Measurements from ENCODE around the gene TRIM71. TPM values are rescaled to one million over a fixed set of nuclear protein-coding genes. Genes with fewer than 3 reads are reported as not detected.

The TRIM71 gene
- total and polyA plus RNA-seq, 2 of the 13 experiments (the other 11 are each of a cell fraction or from before 2014, with no cell fraction given): 21.7 to 76.9 TPM

DNA sequence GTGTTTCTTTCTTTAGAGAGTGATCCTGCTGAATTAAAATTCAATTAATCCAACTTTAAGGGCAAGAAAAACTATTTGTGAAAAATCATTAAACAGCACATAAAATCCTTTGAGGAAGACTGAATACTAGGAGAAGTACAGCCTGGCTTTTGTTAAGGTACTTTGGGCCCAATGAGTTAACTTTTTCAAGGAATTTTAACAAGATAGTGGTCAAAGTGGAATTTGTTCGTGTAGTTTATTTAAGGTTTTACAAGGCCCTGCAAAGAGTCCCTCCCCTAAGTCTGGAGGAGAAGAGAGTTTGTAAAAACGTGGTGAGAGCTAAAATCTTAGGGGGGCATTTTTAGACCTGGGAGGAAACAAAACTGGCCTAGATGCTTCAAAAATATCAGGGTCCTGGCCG lies 26.0 kb upstream of the TRIM71 start (continued):
- no peak for TF ChIP-seq STAT5B (CRISPR knock-in tag; IDR thresholded peaks at IDR 0.05)
- no peak for TF ChIP-seq NR2F2 (IDR thresholded peaks at IDR 0.05; ENCODE audit: borderline replicate concordance, low read depth)
- TF ChIP-seq, protein P1, sequence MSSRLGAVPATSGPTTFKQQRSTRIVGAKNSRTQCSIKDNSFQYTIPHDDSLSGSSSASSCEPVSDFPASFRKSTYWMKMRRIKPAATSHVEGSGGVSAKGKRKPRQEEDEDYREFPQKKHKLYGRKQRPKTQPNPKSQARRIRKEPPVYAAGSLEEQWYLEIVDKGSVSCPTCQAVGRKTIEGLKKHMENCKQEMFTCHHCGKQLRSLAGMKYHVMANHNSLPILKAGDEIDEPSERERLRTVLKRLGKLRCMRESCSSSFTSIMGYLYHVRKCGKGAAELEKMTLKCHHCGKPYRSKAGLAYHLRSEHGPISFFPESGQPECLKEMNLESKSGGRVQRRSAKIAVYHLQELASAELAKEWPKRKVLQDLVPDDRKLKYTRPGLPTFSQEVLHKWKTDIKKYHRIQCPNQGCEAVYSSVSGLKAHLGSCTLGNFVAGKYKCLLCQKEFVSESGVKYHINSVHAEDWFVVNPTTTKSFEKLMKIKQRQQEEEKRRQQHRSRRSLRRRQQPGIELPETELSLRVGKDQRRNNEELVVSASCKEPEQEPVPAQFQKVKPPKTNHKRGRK (CRISPR knock-in tag; IDR thresholded peaks at IDR 0.05): no peak
- TF ChIP-seq ZFP1 (CRISPR knock-in tag; IDR thresholded peaks at IDR 0.05): no peak
- TF ChIP-seq GATA4 (IDR thresholded peaks at IDR 0.05; ENCODE audit: borderline replicate concordance, low read depth): no peak
- TF ChIP-seq FOXO1 (CRISPR knock-in tag; IDR thresholded peaks at IDR 0.05): no peak

DNA sequence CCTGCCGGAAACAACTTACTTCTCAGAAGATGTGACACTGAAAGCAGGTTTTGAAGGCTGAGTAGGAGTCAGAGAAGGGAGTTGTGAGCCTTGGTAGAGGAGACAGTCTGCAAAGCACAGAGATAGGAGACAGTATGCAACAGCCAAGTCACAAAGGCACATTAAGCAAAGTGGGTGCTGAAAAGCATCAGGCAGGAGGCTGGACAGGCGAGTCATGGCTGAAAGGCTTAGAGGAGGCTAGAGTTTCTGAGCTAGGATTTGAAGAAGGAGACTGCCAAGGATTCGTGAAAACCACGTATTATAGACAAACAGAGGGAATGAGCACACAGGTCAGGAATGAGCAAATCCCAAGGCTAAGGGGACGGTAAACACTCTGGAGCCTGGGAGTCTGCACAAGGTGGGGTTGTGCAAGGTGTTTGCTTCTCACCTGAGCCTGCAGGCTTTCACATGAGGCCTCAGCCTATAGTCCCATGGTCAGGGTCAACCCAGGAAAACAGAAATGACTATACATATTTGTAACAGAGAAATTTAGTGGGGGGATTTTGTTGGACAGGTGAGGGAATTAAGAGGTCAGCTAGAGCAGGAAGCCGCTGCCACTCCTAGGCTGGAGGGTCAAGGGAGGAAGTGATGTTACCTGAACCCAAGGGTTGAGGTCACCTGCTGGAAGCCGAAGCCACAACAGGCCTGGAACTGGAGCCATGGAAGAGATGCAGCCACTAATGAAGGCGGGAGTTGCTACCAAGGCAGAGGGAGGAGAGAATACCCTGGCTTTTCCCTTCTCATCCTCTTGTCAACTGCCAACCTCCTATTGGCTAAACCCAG lies 23.1 kb upstream of the TRIM71 start:
- FAIRE-seq (peak; percentile 78), ATAC-seq (peak; percentile 97), DNase-seq (ENCODE audit: low spot score) (peak; percentile 97)
- BruUV-seq (replicated peaks): no TSS peak
- Histone ChIP-seq H3K9me3 (ENCODE audit: low read length) (no peaks in the 10 kb centered on the region), H3K4me1 (ENCODE audit: insufficient read depth, low read length) (peaks cover 54% of the 10 kb centered on the region), H3K36me3 (replicated peaks in 1 of 2; ENCODE audit: control insufficient read depth in 1 of 2, insufficient read depth in 2 of 2, low read length in 2 of 2) (no peaks in the 10 kb centered on the region), H3K27ac (ENCODE audit: extremely low read length, insufficient read depth, low read length) (peak overlapping the region; percentile 87), H2AFZ (ENCODE audit: low read length) (peak overlapping the region; percentile 31), H3K4me2 (ENCODE audit: low read depth, low read length) (peak overlapping the region; percentile 76), H3K4me3 (replicated peaks in 1 of 3; ENCODE audit: insufficient read depth in 1 of 3, low read depth in 2 of 3, low read length in 3 of 3) (peak overlapping the region; percentile 4 to 53 (median 31); a peak in 5 of 6 replicates), H3K79me2 (ENCODE audit: insufficient read depth, low read length) (peaks cover 8% of the 10 kb centered on the region), H4K20me1 (ENCODE audit: insufficient read depth, low read length) (no peaks in the 10 kb centered on the region), H3K9ac (ENCODE audit: insufficient read depth, low read depth, low read length) (peak overlapping the region; percentile 64), H3K27me3 (ENCODE audit: control insufficient read depth in 1 of 2, insufficient read depth in 2 of 2, low read length in 2 of 2) (no peaks in the 10 kb centered on the region)
- ChIA-PET POLR2A (interaction anchor here (0.6 to 5.7 kb wide), 7 partner anchors 12 to 109 kb away, joined by 3 to 57 read pairs (median 4); no protein-coding TSS in a partner anchor), CTCF (ENCODE audit: low intra/inter-chr PET ratio, low total read pairs) (no interaction called here)
- in situ Hi-C loops (cut with HindIII; ENCODE audit: extremely low pct_ligation_motif_present, low pct_unique_long_range_greater_than_20kb) (no loop called here), intact Hi-C loops (cut with micrococcal nuclease; ENCODE audit: unreplicated experiment) (no loop called here)
- 2% methylated on average over 8 of the region's 8 CpGs for WGBS (ENCODE audit: low lambda C conversion rate)
- TF ChIP-seq POGZ (CRISPR knock-in tag; IDR thresholded peaks at IDR 0.05) (peak; percentile 14; the same call in 1 of the 2 replicates), HIVEP1 (CRISPR knock-in tag; IDR thresholded peaks at IDR 0.05) (peak; percentile 16; the same call in 1 of the 2 replicates), ZEB1 (IDR thresholded peaks at IDR 0.05; ENCODE audit: insufficient replicate concordance, low read depth) (peak; percentile 99), ZNF564 (CRISPR knock-in tag; IDR thresholded peaks at IDR 0.05) (0 out of 2 replicates have a peak, but pooled peaks have one; percentile 41), ZNF3 (CRISPR knock-in tag; IDR thresholded peaks at IDR 0.05) (no peak), ZNF501 (CRISPR knock-in tag; IDR thresholded peaks at IDR 0.05) (peak; percentile 87), ZSCAN29 (CRISPR knock-in tag; conservative IDR thresholded peaks at IDR 0.05) (0 out of 2 replicates have a peak, but pooled peaks have one; percentile 34), ZNF746 (CRISPR knock-in tag; IDR thresholded peaks at IDR 0.05) (peak; percentile 73), MEF2D (CRISPR knock-in tag; IDR thresholded peaks at IDR 0.05) (peak; percentile 39; the same call in 1 of the 2 replicates), NFKB2 (CRISPR knock-in tag; IDR thresholded peaks at IDR 0.05; ENCODE audit: borderline replicate concordance) (0 out of 2 replicates have a peak, but pooled peaks have one; percentile 21), HOXA3 (CRISPR knock-in tag; IDR thresholded peaks at IDR 0.05) (no peak), WIZ (CRISPR knock-in tag; IDR thresholded peaks at IDR 0.05) (0 out of 2 replicates have a peak, but pooled peaks have one; percentile 28), ZNF780A (CRISPR knock-in tag; IDR thresholded peaks at IDR 0.05) (no peak), BRCA1 (CRISPR knock-in tag; IDR thresholded peaks at IDR 0.05) (0 out of 2 replicates have a peak, but pooled peaks have one; percentile 46), ATF7 (IDR thresholded peaks at IDR 0.05) (0 out of 2 replicates have a peak, but pooled peaks have one; percentile 13), ATF7 (CRISPR knock-in tag; IDR thresholded peaks at IDR 0.05) (peak; percentile 95)
- TF ChIP-seq, protein P2, sequence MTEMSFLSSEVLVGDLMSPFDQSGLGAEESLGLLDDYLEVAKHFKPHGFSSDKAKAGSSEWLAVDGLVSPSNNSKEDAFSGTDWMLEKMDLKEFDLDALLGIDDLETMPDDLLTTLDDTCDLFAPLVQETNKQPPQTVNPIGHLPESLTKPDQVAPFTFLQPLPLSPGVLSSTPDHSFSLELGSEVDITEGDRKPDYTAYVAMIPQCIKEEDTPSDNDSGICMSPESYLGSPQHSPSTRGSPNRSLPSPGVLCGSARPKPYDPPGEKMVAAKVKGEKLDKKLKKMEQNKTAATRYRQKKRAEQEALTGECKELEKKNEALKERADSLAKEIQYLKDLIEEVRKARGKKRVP (CRISPR knock-in tag; IDR thresholded peaks at IDR 0.05): peak in 1 of 2 experiments; percentile 2; a peak in 1 of 4 replicates

Measured in HepG2 (cell line).